ENCODE data around the gene KLHL6. TPM values are rescaled to one million over a fixed set of nuclear protein-coding genes. Genes with fewer than 3 reads are reported as not detected.

The KLHL6 gene
- polyA plus RNA-seq, 1 of the 3 experiments (the other 2 are of a cell fraction) = not detected

GRCh38 chr3:183514021-183514420, 41.5 kb downstream of the KLHL6 start:
- no peaks in the 10 kb centered on the region for H3F3A ChIP-seq (replicated peaks; ENCODE audit: insufficient read depth)
- H3K27me3 ChIP-seq (ENCODE audit: insufficient read depth) = peaks cover 11% of the 10 kb centered on the region
- no peaks in the 10 kb centered on the region for H4K20me1 ChIP-seq (ENCODE audit: insufficient read depth)
- DNase-seq = no peak
- H3K4me3 ChIP-seq (ENCODE audit: low read depth in 2 of 2, low read length in 1 of 2) = no peak overlapping the region
- H3K9me2 ChIP-seq = no peaks in the 10 kb centered on the region
- 88% methylated on average over 6 of the region's 6 CpGs for WGBS (ENCODE audit: low lambda C conversion rate)
- H3K79me2 ChIP-seq (ENCODE audit: insufficient read depth) = no peaks in the 10 kb centered on the region
- CTCF ChIA-PET = interaction anchor here (0.8 to 1.7 kb wide), 3 partner anchors 10 to 197 kb away, joined by 4 to 5 read pairs (median 4); no protein-coding TSS in a partner anchor
- no peak overlapping the region for H3K9ac ChIP-seq
- POLR2A ChIA-PET = no interaction called here
- no peaks in the 10 kb centered on the region for H3K9me3 ChIP-seq
- no peaks in the 10 kb centered on the region for H3K4me1 ChIP-seq (ENCODE audit: control insufficient read depth in 1 of 2, insufficient read depth in 2 of 2, low read depth in 1 of 2, low read length in 1 of 2)
- no peak overlapping the region for H2AFZ ChIP-seq (ENCODE audit: low read depth)
- no peaks in the 10 kb centered on the region for H3K36me3 ChIP-seq (replicated peaks in 1 of 2; ENCODE audit: control insufficient read depth in 1 of 2, insufficient read depth in 2 of 2, low read length in 1 of 2)
- no peak overlapping the region for H3K27ac ChIP-seq (ENCODE audit: low read depth in 2 of 2, low read length in 1 of 2)
- H3K4me2 ChIP-seq = no peak overlapping the region
- no peak for TF ChIP-seq JUND (IDR thresholded peaks at IDR 0.05)
- no peak for TF ChIP-seq MEF2A (IDR thresholded peaks at IDR 0.05; ENCODE audit: borderline replicate concordance, low read depth)
- no peak for TF ChIP-seq GATA2 (CRISPR knock-in tag; IDR thresholded peaks at IDR 0.05)
- no peak for TF ChIP-seq MXI1 (IDR thresholded peaks at IDR 0.05; ENCODE audit: low read depth, low read length)
- TF ChIP-seq USF1 (IDR thresholded peaks at IDR 0.05; ENCODE audit: borderline replicate concordance, low read depth) = no peak
- no peak for TF ChIP-seq EZH2phosphoT487 (IDR thresholded peaks at IDR 0.05; ENCODE audit: borderline replicate concordance, low read depth)
- no peak for TF ChIP-seq ELF1 (IDR thresholded peaks at IDR 0.05)
- TF ChIP-seq MAX (IDR thresholded peaks at IDR 0.05; ENCODE audit: low read depth) = no peak
- TF ChIP-seq FOSL2 (IDR thresholded peaks at IDR 0.05; ENCODE audit: borderline replicate concordance, low read depth) = no peak
- no peak for TF ChIP-seq TEAD4 (IDR thresholded peaks at IDR 0.05; ENCODE audit: borderline replicate concordance, insufficient read depth)
- TF ChIP-seq TAF1 (IDR thresholded peaks at IDR 0.05; ENCODE audit: borderline replicate concordance, low read depth, low read length) = no peak
- no peak for TF ChIP-seq PBX3 (IDR thresholded peaks at IDR 0.05)
- no peak for TF ChIP-seq NRF1 (IDR thresholded peaks at IDR 0.05; ENCODE audit: low read depth, low read length)
- no peak for TF ChIP-seq TCF12 (IDR thresholded peaks at IDR 0.05)
- TF ChIP-seq FOXJ3 (CRISPR knock-in tag; IDR thresholded peaks at IDR 0.05) = no peak
- TF ChIP-seq RAD21 (IDR thresholded peaks at IDR 0.05; ENCODE audit: low read length) = no peak
- no peak for TF ChIP-seq ZBTB33 (IDR thresholded peaks at IDR 0.05; ENCODE audit: borderline replicate concordance, low read depth)
- TF ChIP-seq RFX5 (IDR thresholded peaks at IDR 0.05; ENCODE audit: low read length) = no peak

Data from SK-N-SH (cell line).